Activated T-helper 17 cell treated with anti-CD3 and anti-CD28 coated beads, Interleukin-2, amount 50 U/mL, for 72 hours (primary cell): ENCODE data around the gene CAMK2B. TPM values are rescaled to one million over a fixed set of nuclear protein-coding genes. Genes with fewer than 3 reads are reported as not detected.

Experiments
- ATAC-seq: fragments of 150-1000 bp; cut with Tn5 transposase; replicated peaks from 2 replicates; pipeline ENCODE4 v1.10.0; 2021; ENCODE audit warnings: mild to moderate bottlenecking, moderate library complexity
- H3K27ac Mint-ChIP-seq: one replicate; pipeline ENCODE4 v1.8.0; 2022; ENCODE audit warnings: mixed read lengths
- H3K27me3 Mint-ChIP-seq: one replicate; pipeline ENCODE4 v1.8.0; 2022; ENCODE audit warnings: mixed read lengths
- H3K36me3 Mint-ChIP-seq: one replicate; pipeline ENCODE4 v1.8.0; 2022; ENCODE audit warnings: low read depth, mild to moderate bottlenecking, mixed read lengths
- H3K4me1 Mint-ChIP-seq: one replicate; pipeline ENCODE4 v1.8.0; 2022; ENCODE audit warnings: mixed read lengths
- H3K4me3 Mint-ChIP-seq: one replicate; pipeline ENCODE4 v1.8.0; 2022; ENCODE audit warnings: mild to moderate bottlenecking, mixed read lengths
- H3K9me3 Mint-ChIP-seq: one replicate; pipeline ENCODE4 v1.8.0; 2022; ENCODE audit warnings: mixed read lengths
- total RNA-seq, 2 donors: library from RNA; stranded (reverse); gene quantifications; one replicate each; pipeline ENCODE4 v1.2.3, GENCODE V29; 2022

CAMK2B gene
- total RNA-seq, 2 donors from 2014 or later = 1.0 to 1.7 TPM

DNA sequence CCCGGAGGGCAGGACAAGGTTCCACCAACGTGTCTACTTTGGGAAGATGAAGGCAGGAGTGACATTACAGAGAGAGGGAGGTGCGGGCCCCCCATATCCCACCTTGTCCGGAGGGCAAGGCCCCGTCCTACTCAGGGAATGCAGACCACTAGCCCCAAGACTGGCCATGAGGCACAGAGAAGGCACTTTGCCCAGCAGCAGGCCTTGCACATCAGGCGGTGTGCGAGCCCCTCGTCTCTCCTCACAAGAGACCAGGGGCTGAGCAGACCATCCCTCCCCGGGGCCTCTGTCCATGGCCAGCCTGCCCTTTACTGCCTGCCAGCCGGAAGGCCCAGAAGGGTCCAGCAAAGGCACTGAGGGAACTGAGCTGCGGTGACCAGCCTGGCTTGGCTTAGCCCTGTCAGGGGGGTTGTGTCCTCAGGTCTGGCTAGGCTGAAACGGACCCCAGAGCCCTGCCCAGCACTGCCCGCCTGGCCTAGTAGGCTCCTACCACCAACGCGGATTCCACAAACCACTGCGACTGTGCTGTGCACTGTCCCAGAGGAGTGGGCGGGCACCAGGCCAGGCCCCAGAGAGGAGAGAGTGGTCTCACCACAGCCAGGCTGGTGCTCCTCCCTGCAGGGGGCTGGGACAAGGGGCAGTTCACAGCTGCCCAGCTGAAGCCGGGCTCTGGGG lies 16.7 kb downstream of the CAMK2B start:
- Mint-ChIP-seq H3K27me3 (peaks cover 8% of the 10 kb centered on the region), H3K4me3 (no peak overlapping the region), H3K27ac (no peak overlapping the region), H3K36me3 (no peaks in the 10 kb centered on the region), H3K9me3 (no peaks in the 10 kb centered on the region), H3K4me1 (peaks cover 7% of the 10 kb centered on the region)
- ATAC-seq = no peak

DNA sequence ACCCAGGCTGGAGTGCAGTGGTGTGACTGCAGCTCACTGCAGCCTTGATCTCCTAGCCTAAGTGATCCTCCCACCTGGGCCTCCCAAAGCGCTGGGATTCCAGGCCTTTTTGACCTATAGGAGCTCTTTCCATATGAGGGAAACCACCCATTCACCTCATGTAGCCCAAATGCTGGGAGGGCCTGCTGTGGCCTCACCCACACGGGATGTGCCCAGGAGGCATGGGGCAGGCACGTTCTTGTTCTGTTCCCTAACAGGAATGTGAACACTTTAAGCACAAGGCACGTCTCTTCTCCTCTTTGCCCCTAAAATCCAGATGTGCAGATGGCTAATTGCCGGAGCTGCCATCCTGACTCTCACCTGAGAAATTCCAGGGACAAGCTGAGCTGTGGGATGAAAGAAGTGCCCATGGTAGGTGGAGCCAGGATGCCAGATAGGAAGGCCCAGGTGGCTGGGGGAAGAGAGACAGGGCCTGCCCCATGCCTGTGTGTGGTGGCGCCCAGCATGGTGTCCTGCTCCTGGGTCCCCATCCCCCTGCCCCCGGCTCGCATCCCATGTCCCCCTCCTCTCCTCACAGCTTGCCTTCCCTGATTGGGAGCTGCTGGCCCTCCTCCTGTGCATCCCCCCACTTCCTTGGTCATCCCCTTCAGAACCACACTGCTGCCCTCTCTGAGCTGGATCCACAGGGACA lies 17.3 kb downstream of the CAMK2B start:
- no peak overlapping the region for H3K27ac Mint-ChIP-seq
- no peaks in the 10 kb centered on the region for H3K36me3 Mint-ChIP-seq
- no peak for ATAC-seq
- H3K4me1 Mint-ChIP-seq = peaks cover 7% of the 10 kb centered on the region
- H3K9me3 Mint-ChIP-seq = no peaks in the 10 kb centered on the region
- peaks cover 8% of the 10 kb centered on the region for H3K27me3 Mint-ChIP-seq
- H3K4me3 Mint-ChIP-seq = no peak overlapping the region

DNA sequence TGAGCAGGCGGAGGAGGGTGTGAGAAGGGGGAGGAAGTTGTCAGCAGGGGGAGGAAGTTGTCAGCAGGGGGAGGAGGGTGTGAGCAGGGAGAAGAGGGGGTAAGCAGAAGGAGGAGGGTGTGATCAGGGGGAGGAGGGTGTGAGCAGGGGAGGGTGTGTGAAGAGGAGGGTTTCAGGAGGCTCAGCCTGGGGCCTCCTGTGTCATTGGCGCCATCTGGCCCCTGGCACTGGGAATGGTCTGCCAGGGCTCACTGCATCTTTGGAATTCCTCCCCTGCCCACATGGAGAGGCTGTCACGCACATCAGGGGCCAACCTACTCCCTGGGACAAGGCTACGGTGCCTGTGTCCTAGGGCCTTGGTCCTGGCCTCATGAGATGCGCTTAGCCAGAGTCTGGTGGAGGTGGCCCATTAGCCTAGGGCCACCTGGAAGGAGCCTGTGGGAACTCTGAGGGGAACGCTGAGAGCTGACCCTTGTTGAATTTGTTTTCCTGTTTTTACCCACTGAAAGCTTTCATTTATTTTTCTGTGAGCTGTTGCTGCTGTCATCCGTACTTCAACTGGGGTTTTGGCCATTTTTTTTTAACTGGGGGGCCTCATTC lies 18.0 kb downstream of the CAMK2B start:
- H3K4me3 Mint-ChIP-seq = no peak overlapping the region
- no peaks in the 10 kb centered on the region for H3K9me3 Mint-ChIP-seq
- peaks cover 8% of the 10 kb centered on the region for H3K27me3 Mint-ChIP-seq
- H3K4me1 Mint-ChIP-seq = peaks cover 7% of the 10 kb centered on the region
- peak overlapping the region; percentile 50 for H3K27ac Mint-ChIP-seq
- H3K36me3 Mint-ChIP-seq = no peaks in the 10 kb centered on the region
- peak; percentile 29 for ATAC-seq

DNA sequence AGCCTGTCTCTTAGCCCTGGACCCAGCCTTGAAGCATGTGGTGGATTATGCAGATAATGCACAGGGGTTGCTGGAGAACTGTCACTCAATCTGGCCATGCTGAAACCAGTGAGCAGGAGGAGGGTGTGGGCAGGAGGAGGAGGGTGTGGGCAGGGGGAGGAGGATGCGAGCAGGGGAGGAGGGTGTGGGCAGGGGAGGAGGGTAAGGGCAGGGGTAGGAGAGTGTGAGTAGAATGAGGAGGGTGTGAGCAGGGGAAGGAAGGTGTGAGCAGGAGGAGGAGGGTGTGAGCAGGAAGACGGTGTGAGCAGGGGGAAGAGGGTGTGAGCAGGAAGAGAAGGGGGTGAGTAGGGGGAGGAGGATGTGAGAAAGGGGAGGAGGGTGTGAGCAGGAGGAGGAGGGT lies 18.8 kb downstream of the CAMK2B start:
- Mint-ChIP-seq H3K9me3 (no peaks in the 10 kb centered on the region), H3K4me1 (peaks cover 7% of the 10 kb centered on the region), H3K4me3 (no peak overlapping the region), H3K27me3 (peaks cover 8% of the 10 kb centered on the region), H3K36me3 (no peaks in the 10 kb centered on the region), H3K27ac (peak overlapping the region; percentile 50)
- no peak for ATAC-seq

DNA sequence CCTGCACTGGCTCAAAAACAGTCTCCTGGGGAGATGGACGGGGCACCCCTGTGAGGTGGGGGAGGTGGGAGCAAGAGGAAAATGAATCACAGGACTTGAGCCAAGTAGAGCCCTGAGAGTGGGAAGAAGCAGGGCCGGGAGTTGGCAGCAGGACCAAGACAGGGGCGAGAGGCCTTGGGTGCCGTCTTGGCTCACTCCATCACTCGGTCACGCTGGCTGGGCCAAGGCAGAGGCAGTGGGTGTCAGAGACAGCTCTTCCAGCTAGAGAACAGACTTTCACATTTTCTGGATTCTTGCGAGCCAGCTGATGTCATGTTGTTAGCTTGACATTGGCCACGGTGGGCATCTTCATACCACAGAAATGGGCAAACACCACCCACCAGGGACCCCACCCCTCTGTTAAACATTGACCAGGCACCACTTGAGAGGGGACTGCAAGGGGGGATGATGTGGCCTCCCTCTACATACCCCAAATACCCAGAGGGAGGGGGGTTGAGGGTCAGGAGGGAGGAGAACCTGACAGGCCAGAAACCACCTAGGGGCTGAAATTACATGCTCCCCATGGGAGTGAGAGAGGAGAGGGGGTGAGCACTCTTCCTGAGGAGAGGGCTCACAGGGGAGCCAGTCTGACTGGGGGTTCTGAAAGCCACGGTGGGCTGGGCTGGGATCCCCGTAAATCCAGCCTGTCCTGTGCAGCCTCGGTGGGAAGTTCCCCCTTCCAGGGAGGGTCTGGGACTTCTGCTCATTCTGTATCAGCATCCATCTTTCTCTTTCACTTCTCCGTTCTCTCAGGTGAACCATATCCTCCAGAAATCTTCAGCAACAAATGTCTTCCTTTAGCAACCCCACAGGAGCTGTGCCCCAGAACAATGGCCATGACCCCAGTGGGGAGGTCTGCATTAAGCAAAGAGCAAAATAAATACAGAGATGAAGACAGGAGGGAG lies 19.6 kb downstream of the CAMK2B start:
- Mint-ChIP-seq H3K9me3 (no peaks in the 10 kb centered on the region), H3K4me1 (peaks cover 7% of the 10 kb centered on the region)
- ATAC-seq = no peak

DNA sequence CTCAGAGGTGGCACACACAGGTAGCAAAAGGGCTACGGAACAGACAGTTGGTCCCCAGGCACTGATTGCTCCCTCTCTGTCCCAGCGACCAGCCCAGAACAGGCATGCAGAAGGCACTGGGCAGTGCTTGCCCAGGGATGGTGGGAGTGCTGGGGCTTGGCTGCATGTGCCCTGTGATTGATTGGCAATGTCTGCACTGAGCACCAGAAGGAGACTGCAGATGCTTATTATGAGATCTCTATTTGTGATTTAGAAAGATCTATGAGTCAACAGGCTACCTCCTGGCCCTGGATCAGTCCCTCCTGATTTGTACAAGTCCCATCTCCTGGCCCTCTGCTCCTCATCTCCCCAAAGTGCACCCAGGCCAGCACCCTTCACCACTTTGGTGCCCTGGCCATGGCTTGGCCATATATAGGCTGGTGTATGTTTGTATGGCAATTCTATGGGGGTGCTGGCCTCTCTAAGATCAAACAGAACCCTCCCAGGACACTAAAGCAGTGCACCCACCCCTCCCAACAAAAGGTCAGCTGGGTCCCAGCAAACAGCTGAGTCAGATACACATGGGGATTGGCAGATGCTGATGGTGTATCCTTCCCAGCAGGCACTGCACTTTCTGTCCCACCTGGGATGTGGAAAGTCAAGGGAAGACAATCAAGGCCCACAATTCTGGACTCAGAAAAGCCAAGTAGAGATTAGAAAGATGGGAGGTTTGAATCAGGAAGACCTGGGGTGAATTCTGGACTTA lies 30.9 kb downstream of the CAMK2B start:
- H3K27me3 Mint-ChIP-seq = peaks cover 35% of the 10 kb centered on the region
- no peak overlapping the region for H3K4me3 Mint-ChIP-seq
- no peaks in the 10 kb centered on the region for H3K9me3 Mint-ChIP-seq
- ATAC-seq = no peak
- no peak overlapping the region for H3K27ac Mint-ChIP-seq
- no peaks in the 10 kb centered on the region for H3K36me3 Mint-ChIP-seq
- no peaks in the 10 kb centered on the region for H3K4me1 Mint-ChIP-seq

More for the DNA sequence above, 19.6 kb downstream of the CAMK2B start:
- H3K27me3 Mint-ChIP-seq = peaks cover 8% of the 10 kb centered on the region
- peak overlapping the region; percentile 50 for H3K27ac Mint-ChIP-seq
- no peaks in the 10 kb centered on the region for H3K36me3 Mint-ChIP-seq
- no peak overlapping the region for H3K4me3 Mint-ChIP-seq

DNA sequence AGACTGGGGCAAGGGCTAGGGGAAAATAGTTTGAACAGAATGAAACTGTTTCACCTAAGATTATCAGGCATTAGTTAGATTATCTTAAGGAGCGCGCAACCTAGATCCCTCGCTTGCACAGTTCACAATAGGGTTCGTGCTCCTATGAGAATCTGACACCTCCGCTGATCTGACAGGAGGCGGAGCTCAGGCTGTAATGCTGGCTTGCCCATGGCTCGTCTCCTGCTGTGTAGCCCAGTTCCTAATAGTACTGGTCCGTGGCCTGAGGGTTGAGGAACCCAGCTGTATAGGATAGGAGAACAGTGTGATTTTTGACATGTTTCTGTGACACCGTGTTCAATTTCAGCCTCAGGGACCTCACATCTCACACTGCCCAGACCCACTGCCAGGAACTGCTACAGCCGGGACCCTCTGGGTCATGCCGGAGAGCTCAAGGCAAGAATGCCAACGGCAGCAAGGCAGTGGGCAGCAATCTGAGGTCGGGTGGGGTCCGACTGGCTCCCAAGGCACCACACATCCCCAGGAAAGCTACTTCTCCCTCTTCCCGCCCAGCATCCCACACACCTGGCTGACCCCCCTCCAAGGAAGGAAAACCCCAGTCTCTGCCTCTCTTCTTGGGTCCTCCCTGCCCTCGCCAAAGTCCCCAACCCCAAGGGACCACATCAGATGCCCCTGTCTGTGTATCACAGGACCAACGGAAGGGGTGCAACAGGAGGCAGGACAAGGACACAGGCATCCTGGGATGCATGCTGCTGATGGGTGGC lies 31.7 kb downstream of the CAMK2B start:
- Mint-ChIP-seq H3K27ac (no peak overlapping the region), H3K4me3 (no peak overlapping the region), H3K9me3 (no peaks in the 10 kb centered on the region), H3K36me3 (no peaks in the 10 kb centered on the region), H3K27me3 (peaks cover 35% of the 10 kb centered on the region), H3K4me1 (no peaks in the 10 kb centered on the region)
- no peak for ATAC-seq

DNA sequence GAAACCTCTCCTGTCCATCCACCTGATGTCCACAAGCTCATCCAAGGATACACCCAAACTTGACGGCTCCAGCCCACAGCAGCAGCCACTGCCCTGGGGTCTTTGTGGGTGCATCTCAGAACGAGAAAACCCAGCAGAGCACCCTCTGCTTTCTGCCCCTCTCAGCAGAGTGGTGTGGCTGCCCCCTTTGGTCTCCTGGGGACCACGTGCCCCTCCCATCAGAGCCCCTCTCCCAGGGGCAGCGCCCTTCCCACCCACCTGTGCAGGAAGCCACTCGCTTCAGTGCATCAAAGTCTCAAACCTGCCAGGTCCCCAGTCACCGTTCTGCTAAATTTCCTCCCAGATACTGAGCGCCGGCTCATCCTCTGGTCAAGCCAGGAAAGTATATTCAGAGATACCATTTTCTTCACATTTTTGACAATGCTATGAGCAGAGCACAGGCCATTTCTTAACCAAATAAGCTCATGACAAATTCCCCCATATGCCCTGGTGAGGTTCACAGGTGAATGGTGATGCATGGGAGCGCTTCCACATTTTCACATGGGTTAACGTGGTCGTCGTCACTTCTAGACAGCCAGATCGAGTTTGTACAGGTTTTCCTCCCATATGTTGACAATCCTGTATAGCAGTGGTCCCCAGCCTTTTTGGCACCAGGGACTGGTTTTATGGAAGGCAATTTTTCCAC lies 32.4 kb downstream of the CAMK2B start:
- Mint-ChIP-seq H3K9me3 (no peaks in the 10 kb centered on the region), H3K4me1 (no peaks in the 10 kb centered on the region), H3K36me3 (no peaks in the 10 kb centered on the region), H3K27me3 (peaks cover 30% of the 10 kb centered on the region), H3K4me3 (no peak overlapping the region), H3K27ac (no peak overlapping the region)
- no peak for ATAC-seq

DNA sequence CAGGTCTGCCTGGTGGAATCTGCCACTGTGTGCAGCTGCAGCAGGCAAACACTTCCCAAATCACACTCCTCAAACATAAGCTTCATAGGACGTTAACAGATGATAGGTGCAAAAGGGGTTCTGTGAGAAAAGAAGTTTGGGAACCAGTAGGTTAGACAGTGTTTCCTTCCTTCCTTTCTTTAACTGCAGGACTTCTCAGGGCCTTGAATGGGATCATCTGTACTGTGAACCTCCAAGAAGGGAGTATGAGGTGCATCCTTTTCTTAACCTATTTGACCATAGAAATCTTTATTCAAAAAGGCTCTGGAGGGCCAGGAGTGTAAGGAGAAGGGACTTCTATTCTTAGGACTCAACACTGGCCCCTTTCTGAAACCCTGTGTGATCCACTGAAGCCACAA lies 33.0 kb downstream of the CAMK2B start:
- H3K27me3 Mint-ChIP-seq = peaks cover 29% of the 10 kb centered on the region

DNA sequence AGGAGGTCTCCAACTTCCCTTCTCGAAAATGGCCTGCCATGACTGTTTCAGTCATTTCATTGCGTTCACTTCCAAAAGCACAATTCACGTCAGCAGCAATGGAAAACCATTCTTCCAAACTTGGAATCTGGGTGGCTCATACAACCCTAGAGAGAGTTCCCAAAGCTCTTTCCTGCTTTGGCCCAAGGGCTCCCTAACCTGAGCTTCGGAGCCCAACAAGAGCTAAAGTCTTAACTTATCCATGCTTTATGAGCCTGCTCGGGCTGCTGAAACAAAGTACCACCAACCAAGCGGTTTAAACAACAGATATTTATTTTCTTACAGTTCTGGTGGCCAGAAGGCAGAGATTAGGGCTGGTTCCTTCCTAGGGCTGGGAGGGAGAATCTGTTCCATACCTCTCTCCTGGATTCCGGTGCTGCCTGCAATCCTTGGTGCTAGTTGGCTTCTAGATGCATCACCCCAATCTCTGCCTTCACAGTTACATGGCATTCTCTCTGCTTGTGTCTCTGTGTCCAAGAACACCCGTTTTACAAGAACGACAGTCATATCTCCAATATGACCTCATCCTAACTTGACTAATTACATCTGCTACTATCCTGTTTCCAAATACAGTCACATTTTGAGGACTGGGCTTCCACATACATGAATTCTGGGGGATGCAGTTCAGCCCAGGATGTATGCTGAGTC lies 33.5 kb downstream of the CAMK2B start:
- H3K4me1 Mint-ChIP-seq = no peaks in the 10 kb centered on the region
- no peaks in the 10 kb centered on the region for H3K36me3 Mint-ChIP-seq
- peaks cover 24% of the 10 kb centered on the region for H3K27me3 Mint-ChIP-seq
- H3K27ac Mint-ChIP-seq = no peak overlapping the region
- no peak overlapping the region for H3K4me3 Mint-ChIP-seq
- no peak for ATAC-seq
- H3K9me3 Mint-ChIP-seq = no peaks in the 10 kb centered on the region

More for the DNA sequence above, 33.0 kb downstream of the CAMK2B start:
- no peaks in the 10 kb centered on the region for H3K9me3 Mint-ChIP-seq
- no peaks in the 10 kb centered on the region for H3K4me1 Mint-ChIP-seq
- H3K4me3 Mint-ChIP-seq = no peak overlapping the region
- no peak overlapping the region for H3K27ac Mint-ChIP-seq
- no peaks in the 10 kb centered on the region for H3K36me3 Mint-ChIP-seq
- no peak for ATAC-seq

DNA sequence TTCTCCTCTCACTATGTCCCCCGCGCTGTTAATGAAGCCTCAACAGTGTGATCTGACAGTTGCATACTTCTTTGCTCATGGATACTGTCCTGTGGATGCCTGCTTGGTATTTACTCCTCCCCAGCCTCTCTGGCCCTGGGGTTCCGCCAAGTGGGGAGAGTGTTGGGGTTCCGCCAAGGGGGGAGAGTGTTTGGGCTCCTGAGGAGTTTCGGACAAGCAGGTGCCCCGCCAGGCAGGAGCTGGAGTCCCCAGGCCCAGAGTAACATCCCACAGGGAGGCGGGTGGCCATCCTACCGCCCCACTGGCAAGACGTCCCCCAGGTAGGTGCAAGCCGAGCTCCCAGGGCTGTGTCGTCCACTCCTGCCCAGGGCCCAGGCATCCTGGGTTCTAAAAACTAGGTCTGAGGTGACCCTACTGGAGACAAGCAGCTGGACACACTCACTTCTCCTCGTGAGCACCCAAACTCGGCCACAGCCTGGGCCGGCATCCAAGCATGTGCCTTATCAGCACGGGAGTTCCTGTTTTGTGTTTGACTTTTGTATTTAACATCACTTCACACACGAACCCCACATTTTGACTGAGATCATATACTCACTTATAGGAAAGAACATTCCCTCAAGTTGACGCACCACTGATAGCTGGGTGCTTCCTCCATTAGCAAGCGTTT lies 34.2 kb downstream of the CAMK2B start:
- Mint-ChIP-seq H3K9me3 (no peaks in the 10 kb centered on the region), H3K27ac (no peak overlapping the region), H3K4me3 (no peak overlapping the region), H3K36me3 (no peaks in the 10 kb centered on the region), H3K4me1 (no peaks in the 10 kb centered on the region), H3K27me3 (peaks cover 21% of the 10 kb centered on the region)
- no peak for ATAC-seq

DNA sequence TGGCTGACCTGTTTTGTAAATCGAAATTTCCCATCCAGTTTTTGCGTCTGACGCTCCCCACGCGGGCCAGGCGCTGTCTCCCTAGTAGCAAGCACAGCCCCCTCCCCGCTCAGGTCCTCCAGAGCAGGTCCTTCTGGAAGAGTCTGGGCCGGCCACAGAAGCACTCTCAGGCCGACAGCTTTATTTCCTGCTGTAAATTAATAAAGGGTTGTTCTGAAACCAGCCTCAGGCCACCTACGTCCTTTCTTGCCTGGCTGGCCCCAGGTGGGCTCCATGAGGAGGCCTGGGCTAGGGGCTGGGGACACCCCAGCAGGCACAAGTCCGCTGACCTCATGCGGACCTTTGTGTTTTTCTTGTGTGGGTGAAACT lies 35.2 kb downstream of the CAMK2B start:
- H3K9me3 Mint-ChIP-seq = no peaks in the 10 kb centered on the region
- peaks cover 16% of the 10 kb centered on the region for H3K27me3 Mint-ChIP-seq
- H3K4me3 Mint-ChIP-seq = no peak overlapping the region
- H3K36me3 Mint-ChIP-seq = no peaks in the 10 kb centered on the region
- no peaks in the 10 kb centered on the region for H3K4me1 Mint-ChIP-seq
- no peak for ATAC-seq
- no peak overlapping the region for H3K27ac Mint-ChIP-seq
